H1 (cell line): ENCODE data around the gene AIDA. TPM values are rescaled to one million over a fixed set of nuclear protein-coding genes. Genes with fewer than 3 reads are reported as not detected.

Experiments used
- ATF3 ChIP-seq: IDR thresholded peaks from 2 replicates; pipeline ENCODE4 v1.6.1; 2011; ENCODE audit warnings: low read depth, mild to moderate bottlenecking, low read length; ENCODE audit not compliant: insufficient read depth
- BRCA1 ChIP-seq: IDR thresholded peaks from 2 replicates; pipeline ENCODE4 v1.6.1; 2012; ENCODE audit warnings: low read depth, low read length, improper control_type of control experiment
- CHD2 ChIP-seq: IDR thresholded peaks from 2 replicates; pipeline ENCODE4 v1.6.1; 2012; ENCODE audit warnings: low read length, improper control_type of control experiment
- EZH2 ChIP-seq: fragments of 200-600 bp; sonication (generic); IDR thresholded peaks from 2 replicates; pipeline ENCODE4 v1.7.1; 2012; ENCODE audit warnings: low read depth, mild to moderate bottlenecking, moderate library complexity, low read length, inconsistent platforms; ENCODE audit not compliant: severe bottlenecking
- KDM1A ChIP-seq: fragments of 200-600, 300-600 bp; sonication (generic); IDR thresholded peaks from 2 replicates; pipeline ENCODE4 v1.7.1; 2016; ENCODE audit warnings: mild to moderate bottlenecking, low read length, borderline replicate concordance
- KDM5A ChIP-seq: fragments of 200-600 bp; IDR thresholded peaks from 2 replicates; pipeline ENCODE4 v1.7.1; 2012; ENCODE audit warnings: mild to moderate bottlenecking, low read length, inconsistent platforms, mixed read lengths
- RAD21 ChIP-seq, 2 experiments: IDR thresholded peaks in 1 of 2; conservative IDR thresholded peaks in 1 of 2; 2 replicates each; pipeline ENCODE4 v1.6.1; 2011; ENCODE audit warnings: low read depth in 2 of 2, low read length in 2 of 2, improper control_type of control experiment in 1 of 2, inconsistent platforms in 1 of 2, mild to moderate bottlenecking in 1 of 2, moderate library complexity in 1 of 2
- RNF2 ChIP-seq: fragments of 200-900, 300-1000 bp; sonication (generic); IDR thresholded peaks from 2 replicates; pipeline ENCODE4 v1.7.1; 2016; ENCODE audit warnings: borderline replicate concordance, low read depth, mild to moderate bottlenecking, antibody characterized with exemption, low read length; ENCODE audit not compliant: poor library complexity, severe bottlenecking; ENCODE audit errors: missing control alignments
- SIRT6 ChIP-seq: IDR thresholded peaks from one replicate; pipeline ENCODE4 v1.7.1; 2012; ENCODE audit warnings: low read length, inconsistent platforms
- polyA plus RNA-seq, 7 experiments: library from polyadenylated mRNA; depleted of rRNA in 3 of 7; stranded (reverse) in 5 of 7; unstranded in 2 of 7; fragments of >200 nt in 5 of 7; fragments of 200-250 nt in 2 of 7; gene quantifications; 1 replicate in 5 of 7; 2 replicates in 1 of 7; 4 replicates in 1 of 7; pipeline versions ENCODE4 v1.2.1 to v1.2.3, GENCODE V29; 2011 to 2013; ENCODE audit warnings: missing spikeins in 2 of 7, mixed read lengths in 2 of 7
- total RNA-seq: library from RNA; stranded (reverse); fragmentation: NEBNext Ultra II Directional; extraction: Animal tissue kit (Norgen Biotek cat#: 25700); gene quantifications from 2 replicates; pipeline ENCODE4 v1.2.1, GENCODE V29; 2021
- TF ChIP-seq, protein P1 (sequence below): IDR thresholded peaks from 2 replicates; pipeline ENCODE4 v1.6.1; 2011; ENCODE audit warnings: low read length, improper control_type of control experiment

AIDA gene
- total and polyA plus RNA-seq, 2 of the 8 experiments (the other 6 are each of a cell fraction or from before 2014, with no cell fraction given): 52.5 to 103 TPM

DNA sequence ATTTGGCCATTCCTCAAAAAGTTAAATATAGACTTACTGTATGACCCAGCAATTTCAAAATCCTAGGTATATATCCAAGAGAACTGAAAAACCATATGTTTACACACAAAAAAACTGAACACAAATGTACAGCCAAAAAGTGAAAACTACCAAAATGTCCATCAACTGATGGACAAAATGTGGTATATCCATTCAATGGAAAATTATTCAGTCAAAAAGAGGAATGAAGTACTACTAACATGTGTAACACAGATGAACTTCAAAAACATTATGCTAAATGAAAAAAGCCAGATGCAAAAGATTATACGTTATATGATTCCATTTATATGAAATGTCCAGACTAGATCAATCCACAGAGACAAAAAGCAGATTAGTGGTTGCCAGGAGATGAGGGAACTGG lies 8.0 kb downstream of the AIDA start (continued):
- no peak for TF ChIP-seq KDM5A
- TF ChIP-seq SIRT6: no peak
- TF ChIP-seq ATF3: no peak
- no peak for TF ChIP-seq BRCA1
- TF ChIP-seq RNF2: no peak
- TF ChIP-seq, protein P1, sequence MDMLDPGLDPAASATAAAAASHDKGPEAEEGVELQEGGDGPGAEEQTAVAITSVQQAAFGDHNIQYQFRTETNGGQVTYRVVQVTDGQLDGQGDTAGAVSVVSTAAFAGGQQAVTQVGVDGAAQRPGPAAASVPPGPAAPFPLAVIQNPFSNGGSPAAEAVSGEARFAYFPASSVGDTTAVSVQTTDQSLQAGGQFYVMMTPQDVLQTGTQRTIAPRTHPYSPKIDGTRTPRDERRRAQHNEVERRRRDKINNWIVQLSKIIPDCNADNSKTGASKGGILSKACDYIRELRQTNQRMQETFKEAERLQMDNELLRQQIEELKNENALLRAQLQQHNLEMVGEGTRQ: no peak
- TF ChIP-seq KDM1A: no peak
- TF ChIP-seq CHD2: no peak
- TF ChIP-seq RAD21 (IDR thresholded peaks at IDR 0.05 in 1 of 2, conservative IDR thresholded peaks at IDR 0.05 in 1 of 2; ENCODE audit: low read depth in 2 of 2, low read length in 2 of 2): no peak
- no peak for TF ChIP-seq EZH2
